ENCODE measurements around the gene SF3A1.

- TF ChIP-seq CTCF (IDR thresholded peaks at IDR 0.05 in 2 of 3, conservative IDR thresholded peaks at IDR 0.05 in 1 of 3; ENCODE audit: borderline replicate concordance in 1 of 3, insufficient read depth in 1 of 3, low read depth in 2 of 3, low read length in 2 of 3): no peak
- TF ChIP-seq CEBPB (IDR thresholded peaks at IDR 0.05; ENCODE audit: low read depth): no peak
- no peak for TF ChIP-seq FOSL1 (IDR thresholded peaks at IDR 0.05; ENCODE audit: low read depth)
- TF ChIP-seq REST (IDR thresholded peaks at IDR 0.05; ENCODE audit: low read depth): no peak
- TF ChIP-seq EZH2 (IDR thresholded peaks at IDR 0.05): no peak
- no peak for TF ChIP-seq POLR2A (IDR thresholded peaks at IDR 0.05; ENCODE audit: borderline replicate concordance, extremely low read depth, insufficient read depth, insufficient read length)
Observed at GRCh38 chr22:30398685-30399680, 42.3 kb upstream of the SF3A1 start.
